WTC11 (cell line): ENCODE results near the gene SORL1. TPM values are rescaled to one million over a fixed set of nuclear protein-coding genes. Genes with fewer than 3 reads are reported as not detected.

ENCODE experiments used
- ATAC-seq: fragments of 200-7000 bp; cut with Tn5 transposase; 2 replicates; pipeline ENCODE4 v1.10.0; 2021; ENCODE audit warnings: mild to moderate bottlenecking, moderate library complexity
- CTCF ChIA-PET: fragments of 300-600 bp; sonication (Branson Sonifier 250); formaldehyde crosslinking; loops from one replicate; lab custom pipeline; 2021; ENCODE audit warnings: antibody characterized with exemption; lab: Charles Lee
- POLR2A ChIA-PET: fragments of 350-600 bp; sonication (Branson Sonifier 250); formaldehyde crosslinking; loops from one replicate; lab custom pipeline; 2021; ENCODE audit warnings: antibody characterized with exemption; lab: Charles Lee
- DNase-seq: peaks from one replicate; pipeline ENCODE4 v3.0.0; 2021; ENCODE audit warnings: low spot score
- H3K27ac Mint-ChIP-seq: 2 replicates; pipeline ENCODE4 v1.8.0; 2021; ENCODE audit warnings: mixed read lengths
- H3K27me3 Mint-ChIP-seq: 2 replicates; pipeline ENCODE4 v1.8.0; 2021; ENCODE audit warnings: low read depth, mild to moderate bottlenecking, moderate library complexity, mixed read lengths
- H3K36me3 Mint-ChIP-seq: 2 replicates; pipeline ENCODE4 v1.8.0; 2021; ENCODE audit warnings: mixed read lengths
- H3K4me1 Mint-ChIP-seq: 2 replicates; pipeline ENCODE4 v1.8.0; 2022; ENCODE audit warnings: mixed read lengths
- H3K4me3 Mint-ChIP-seq: 2 replicates; pipeline ENCODE4 v1.8.0; 2021; ENCODE audit warnings: mild to moderate bottlenecking, moderate library complexity, mixed read lengths
- H3K9me3 Mint-ChIP-seq: 2 replicates; pipeline ENCODE4 v1.8.0; 2021; ENCODE audit warnings: mixed read lengths
- ESRRA ChIP-seq: sonication (generic); formaldehyde crosslinking; IDR thresholded peaks from 2 replicates; pipeline ENCODE4 v1.8.1; 2022; ENCODE audit warnings: mild to moderate bottlenecking, missing genetic modification reagents, borderline replicate concordance
- IRF2 ChIP-seq: sonication (generic); formaldehyde crosslinking; IDR thresholded peaks from 2 replicates; pipeline ENCODE4 v1.8.0; 2022; ENCODE audit warnings: low read depth, missing genetic modification reagents, borderline replicate concordance
- JAZF1 ChIP-seq: fragments of 250-450 bp; sonication (Bioruptor Pico); IDR thresholded peaks from 2 replicates; pipeline ENCODE4 v1.9.0; 2021; ENCODE audit warnings: moderate library complexity, mild to moderate bottlenecking, inconsistent platforms
- KAT7 ChIP-seq: sonication (generic); formaldehyde crosslinking; IDR thresholded peaks from 2 replicates; pipeline ENCODE4 v1.8.1; 2023; ENCODE audit warnings: missing genetic modification reagents, mild to moderate bottlenecking, borderline replicate concordance
- MYBL2 ChIP-seq: sonication (generic); formaldehyde crosslinking; IDR thresholded peaks from 2 replicates; pipeline ENCODE4 v1.8.1; 2023; ENCODE audit warnings: mild to moderate bottlenecking, moderate library complexity, missing genetic modification reagents
- NFE2L1 ChIP-seq: sonication (generic); formaldehyde crosslinking; IDR thresholded peaks from 2 replicates; pipeline ENCODE4 v1.8.1; 2023; ENCODE audit warnings: missing genetic modification reagents
- NR1H2 ChIP-seq: sonication (generic); formaldehyde crosslinking; IDR thresholded peaks from 2 replicates; pipeline ENCODE4 v1.9.0; 2021; ENCODE audit warnings: mild to moderate bottlenecking, moderate library complexity, missing genetic modification reagents
- TEAD1 ChIP-seq: sonication (generic); formaldehyde crosslinking; IDR thresholded peaks from 2 replicates; pipeline ENCODE4 v1.8.0; 2022; ENCODE audit warnings: mild to moderate bottlenecking, missing genetic modification reagents
- ZNF263 ChIP-seq: sonication (generic); formaldehyde crosslinking; IDR thresholded peaks from 2 replicates; pipeline ENCODE4 v1.8.1; 2022; ENCODE audit warnings: low read depth, mild to moderate bottlenecking, moderate library complexity, missing genetic modification reagents
- ZNF317 ChIP-seq: sonication (generic); formaldehyde crosslinking; IDR thresholded peaks from 2 replicates; pipeline ENCODE4 v1.8.1; 2023; ENCODE audit warnings: low read depth, mild to moderate bottlenecking, moderate library complexity, missing genetic modification reagents, borderline replicate concordance
- ZNF396 ChIP-seq: fragments of 250-450 bp; sonication (Bioruptor Pico); IDR thresholded peaks from 2 replicates; pipeline ENCODE4 v1.8.0; 2021; ENCODE audit warnings: mild to moderate bottlenecking, moderate library complexity, borderline replicate concordance
- ZNF416 ChIP-seq: fragments of 250-450 bp; sonication (Bioruptor Pico); IDR thresholded peaks from 2 replicates; pipeline ENCODE4 v1.9.0; 2021; ENCODE audit warnings: mild to moderate bottlenecking, inconsistent platforms
- ZNF671 ChIP-seq: fragments of 250-450 bp; sonication (Bioruptor Pico); IDR thresholded peaks from 2 replicates; pipeline ENCODE4 v1.8.0; 2021; ENCODE audit warnings: mild to moderate bottlenecking
- total RNA-seq: library from RNA; stranded (reverse); gene quantifications from 3 replicates; pipeline ENCODE4 v1.2.3, GENCODE V29; 2021
- TF ChIP-seq, protein P1 (sequence below): sonication (generic); formaldehyde crosslinking; IDR thresholded peaks from 2 replicates; pipeline ENCODE4 v1.8.1; 2023; ENCODE audit warnings: mild to moderate bottlenecking, missing genetic modification reagents
- TF ChIP-seq, protein P2 (sequence below): sonication (generic); formaldehyde crosslinking; IDR thresholded peaks from 2 replicates; pipeline ENCODE4 v1.8.0; 2022; ENCODE audit warnings: mild to moderate bottlenecking, missing genetic modification reagents
- TF ChIP-seq, protein P3 (sequence below): sonication (generic); formaldehyde crosslinking; IDR thresholded peaks from 2 replicates; pipeline ENCODE4 v1.8.1; 2023; ENCODE audit warnings: mild to moderate bottlenecking, missing genetic modification reagents, borderline replicate concordance
- TF ChIP-seq, protein P4 (sequence below): sonication (generic); formaldehyde crosslinking; IDR thresholded peaks from 2 replicates; pipeline ENCODE4 v1.8.0; 2023; ENCODE audit warnings: missing genetic modification reagents, mild to moderate bottlenecking, borderline replicate concordance
- TF ChIP-seq, protein P5 (sequence below): fragments of 250-450 bp; sonication (Bioruptor Pico); conservative IDR thresholded peaks from 2 replicates; pipeline ENCODE4 v1.9.0; 2021; ENCODE audit warnings: mild to moderate bottlenecking
- TF ChIP-seq, protein P6 (sequence below): sonication (generic); formaldehyde crosslinking; conservative IDR thresholded peaks from 2 replicates; pipeline ENCODE4 v1.8.1; 2023; ENCODE audit warnings: mild to moderate bottlenecking, low read depth, missing genetic modification reagents, moderate library complexity

SORL1 gene
- total RNA-seq, 1 experiment from 2014 or later: 87.1 TPM

DNA sequence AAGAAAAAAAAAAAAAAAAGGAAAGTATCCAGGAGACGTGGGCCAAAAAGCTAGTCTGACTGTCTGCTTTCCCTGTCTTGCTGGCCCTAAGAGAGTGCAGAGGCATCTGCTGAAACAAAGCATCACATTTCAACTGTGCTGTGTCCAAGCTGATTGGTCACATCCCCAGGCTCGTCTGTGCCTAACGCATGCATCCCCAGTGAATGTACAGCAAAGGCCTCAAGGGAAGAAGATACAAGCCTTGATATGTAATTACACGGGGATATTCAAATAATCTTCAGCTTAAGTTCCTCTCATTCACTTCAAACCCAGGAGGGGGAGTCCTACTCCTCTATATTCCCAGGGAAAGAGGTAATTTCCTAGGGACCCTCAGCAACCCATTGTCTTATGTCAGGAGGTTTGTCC lies 5.4 kb upstream of the SORL1 start:
- DNase-seq: no peak
- Mint-ChIP-seq H3K36me3 (peaks cover 3% of the 10 kb centered on the region; the same call in 1 of the 2 replicates), H3K27ac (no peak overlapping the region; the same call in 1 of the 2 replicates), H3K4me1 (peaks cover 68% of the 10 kb centered on the region), H3K4me3 (no peak overlapping the region), H3K27me3 (peaks cover 15% of the 10 kb centered on the region), H3K9me3 (peaks cover 4% of the 10 kb centered on the region)
- POLR2A ChIA-PET: interaction anchor here (0.6 to 1.1 kb wide), 2 partner anchors 21 to 145 kb away, joined by 3 read pairs; no protein-coding TSS in a partner anchor
- TF ChIP-seq, protein P1, sequence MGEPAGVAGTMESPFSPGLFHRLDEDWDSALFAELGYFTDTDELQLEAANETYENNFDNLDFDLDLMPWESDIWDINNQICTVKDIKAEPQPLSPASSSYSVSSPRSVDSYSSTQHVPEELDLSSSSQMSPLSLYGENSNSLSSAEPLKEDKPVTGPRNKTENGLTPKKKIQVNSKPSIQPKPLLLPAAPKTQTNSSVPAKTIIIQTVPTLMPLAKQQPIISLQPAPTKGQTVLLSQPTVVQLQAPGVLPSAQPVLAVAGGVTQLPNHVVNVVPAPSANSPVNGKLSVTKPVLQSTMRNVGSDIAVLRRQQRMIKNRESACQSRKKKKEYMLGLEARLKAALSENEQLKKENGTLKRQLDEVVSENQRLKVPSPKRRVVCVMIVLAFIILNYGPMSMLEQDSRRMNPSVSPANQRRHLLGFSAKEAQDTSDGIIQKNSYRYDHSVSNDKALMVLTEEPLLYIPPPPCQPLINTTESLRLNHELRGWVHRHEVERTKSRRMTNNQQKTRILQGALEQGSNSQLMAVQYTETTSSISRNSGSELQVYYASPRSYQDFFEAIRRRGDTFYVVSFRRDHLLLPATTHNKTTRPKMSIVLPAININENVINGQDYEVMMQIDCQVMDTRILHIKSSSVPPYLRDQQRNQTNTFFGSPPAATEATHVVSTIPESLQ (CRISPR knock-in tag): no peak
- TF ChIP-seq KAT7 (no peak), ZNF396 (CRISPR knock-in tag) (no peak), ESRRA (CRISPR knock-in tag) (no peak), ZNF416 (no peak), JAZF1 (no peak), ZNF671 (CRISPR knock-in tag) (no peak), NFE2L1 (CRISPR knock-in tag) (no peak)
- TF ChIP-seq, protein P2, sequence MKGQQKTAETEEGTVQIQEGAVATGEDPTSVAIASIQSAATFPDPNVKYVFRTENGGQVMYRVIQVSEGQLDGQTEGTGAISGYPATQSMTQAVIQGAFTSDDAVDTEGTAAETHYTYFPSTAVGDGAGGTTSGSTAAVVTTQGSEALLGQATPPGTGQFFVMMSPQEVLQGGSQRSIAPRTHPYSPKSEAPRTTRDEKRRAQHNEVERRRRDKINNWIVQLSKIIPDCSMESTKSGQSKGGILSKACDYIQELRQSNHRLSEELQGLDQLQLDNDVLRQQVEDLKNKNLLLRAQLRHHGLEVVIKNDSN (CRISPR knock-in tag): no peak
- TF ChIP-seq, protein P3, sequence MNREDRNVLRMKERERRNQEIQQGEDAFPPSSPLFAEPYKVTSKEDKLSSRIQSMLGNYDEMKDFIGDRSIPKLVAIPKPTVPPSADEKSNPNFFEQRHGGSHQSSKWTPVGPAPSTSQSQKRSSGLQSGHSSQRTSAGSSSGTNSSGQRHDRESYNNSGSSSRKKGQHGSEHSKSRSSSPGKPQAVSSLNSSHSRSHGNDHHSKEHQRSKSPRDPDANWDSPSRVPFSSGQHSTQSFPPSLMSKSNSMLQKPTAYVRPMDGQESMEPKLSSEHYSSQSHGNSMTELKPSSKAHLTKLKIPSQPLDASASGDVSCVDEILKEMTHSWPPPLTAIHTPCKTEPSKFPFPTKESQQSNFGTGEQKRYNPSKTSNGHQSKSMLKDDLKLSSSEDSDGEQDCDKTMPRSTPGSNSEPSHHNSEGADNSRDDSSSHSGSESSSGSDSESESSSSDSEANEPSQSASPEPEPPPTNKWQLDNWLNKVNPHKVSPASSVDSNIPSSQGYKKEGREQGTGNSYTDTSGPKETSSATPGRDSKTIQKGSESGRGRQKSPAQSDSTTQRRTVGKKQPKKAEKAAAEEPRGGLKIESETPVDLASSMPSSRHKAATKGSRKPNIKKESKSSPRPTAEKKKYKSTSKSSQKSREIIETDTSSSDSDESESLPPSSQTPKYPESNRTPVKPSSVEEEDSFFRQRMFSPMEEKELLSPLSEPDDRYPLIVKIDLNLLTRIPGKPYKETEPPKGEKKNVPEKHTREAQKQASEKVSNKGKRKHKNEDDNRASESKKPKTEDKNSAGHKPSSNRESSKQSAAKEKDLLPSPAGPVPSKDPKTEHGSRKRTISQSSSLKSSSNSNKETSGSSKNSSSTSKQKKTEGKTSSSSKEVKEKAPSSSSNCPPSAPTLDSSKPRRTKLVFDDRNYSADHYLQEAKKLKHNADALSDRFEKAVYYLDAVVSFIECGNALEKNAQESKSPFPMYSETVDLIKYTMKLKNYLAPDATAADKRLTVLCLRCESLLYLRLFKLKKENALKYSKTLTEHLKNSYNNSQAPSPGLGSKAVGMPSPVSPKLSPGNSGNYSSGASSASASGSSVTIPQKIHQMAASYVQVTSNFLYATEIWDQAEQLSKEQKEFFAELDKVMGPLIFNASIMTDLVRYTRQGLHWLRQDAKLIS (CRISPR knock-in tag): no peak
- TF ChIP-seq, protein P4, sequence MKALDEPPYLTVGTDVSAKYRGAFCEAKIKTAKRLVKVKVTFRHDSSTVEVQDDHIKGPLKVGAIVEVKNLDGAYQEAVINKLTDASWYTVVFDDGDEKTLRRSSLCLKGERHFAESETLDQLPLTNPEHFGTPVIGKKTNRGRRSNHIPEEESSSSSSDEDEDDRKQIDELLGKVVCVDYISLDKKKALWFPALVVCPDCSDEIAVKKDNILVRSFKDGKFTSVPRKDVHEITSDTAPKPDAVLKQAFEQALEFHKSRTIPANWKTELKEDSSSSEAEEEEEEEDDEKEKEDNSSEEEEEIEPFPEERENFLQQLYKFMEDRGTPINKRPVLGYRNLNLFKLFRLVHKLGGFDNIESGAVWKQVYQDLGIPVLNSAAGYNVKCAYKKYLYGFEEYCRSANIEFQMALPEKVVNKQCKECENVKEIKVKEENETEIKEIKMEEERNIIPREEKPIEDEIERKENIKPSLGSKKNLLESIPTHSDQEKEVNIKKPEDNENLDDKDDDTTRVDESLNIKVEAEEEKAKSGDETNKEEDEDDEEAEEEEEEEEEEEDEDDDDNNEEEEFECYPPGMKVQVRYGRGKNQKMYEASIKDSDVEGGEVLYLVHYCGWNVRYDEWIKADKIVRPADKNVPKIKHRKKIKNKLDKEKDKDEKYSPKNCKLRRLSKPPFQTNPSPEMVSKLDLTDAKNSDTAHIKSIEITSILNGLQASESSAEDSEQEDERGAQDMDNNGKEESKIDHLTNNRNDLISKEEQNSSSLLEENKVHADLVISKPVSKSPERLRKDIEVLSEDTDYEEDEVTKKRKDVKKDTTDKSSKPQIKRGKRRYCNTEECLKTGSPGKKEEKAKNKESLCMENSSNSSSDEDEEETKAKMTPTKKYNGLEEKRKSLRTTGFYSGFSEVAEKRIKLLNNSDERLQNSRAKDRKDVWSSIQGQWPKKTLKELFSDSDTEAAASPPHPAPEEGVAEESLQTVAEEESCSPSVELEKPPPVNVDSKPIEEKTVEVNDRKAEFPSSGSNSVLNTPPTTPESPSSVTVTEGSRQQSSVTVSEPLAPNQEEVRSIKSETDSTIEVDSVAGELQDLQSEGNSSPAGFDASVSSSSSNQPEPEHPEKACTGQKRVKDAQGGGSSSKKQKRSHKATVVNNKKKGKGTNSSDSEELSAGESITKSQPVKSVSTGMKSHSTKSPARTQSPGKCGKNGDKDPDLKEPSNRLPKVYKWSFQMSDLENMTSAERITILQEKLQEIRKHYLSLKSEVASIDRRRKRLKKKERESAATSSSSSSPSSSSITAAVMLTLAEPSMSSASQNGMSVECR: no peak
- CTCF ChIA-PET: interaction anchor here (0.6 to 1.5 kb wide), 13 partner anchors 11 to 145 kb away, joined by 3 to 8 read pairs (median 3); no protein-coding TSS in a partner anchor
- peak; percentile 59 for ATAC-seq

DNA sequence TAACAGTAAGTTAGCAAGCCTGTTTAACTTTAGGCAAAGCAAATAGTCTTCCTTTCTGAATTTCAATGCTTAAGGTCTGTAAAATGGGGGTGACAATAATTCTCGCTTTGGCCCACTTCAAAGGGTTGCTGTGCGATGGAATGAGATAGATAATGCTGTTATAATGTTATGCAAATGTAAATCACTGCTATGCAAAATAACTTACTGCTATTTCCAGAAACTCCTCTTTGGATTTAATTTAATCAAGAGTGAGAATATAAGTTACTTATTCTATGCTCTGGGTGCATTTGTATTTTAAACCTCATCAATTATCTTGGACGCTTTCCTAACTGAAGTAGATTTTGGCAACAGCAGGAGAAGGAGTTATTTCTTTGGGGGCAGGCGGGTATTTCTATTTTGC lies 4.1 kb upstream of the SORL1 start:
- POLR2A ChIA-PET: no interaction called here
- peaks cover 72% of the 10 kb centered on the region for H3K4me1 Mint-ChIP-seq
- CTCF ChIA-PET: interaction anchor here (1.2 kb wide), 1 partner anchor 15 kb away, joined by 5 read pairs; no protein-coding TSS in a partner anchor
- DNase-seq: no peak
- no peak for ATAC-seq
- no peak overlapping the region for H3K4me3 Mint-ChIP-seq
- peaks cover 4% of the 10 kb centered on the region for H3K9me3 Mint-ChIP-seq
- H3K27me3 Mint-ChIP-seq: peaks cover 15% of the 10 kb centered on the region
- no peak overlapping the region for H3K27ac Mint-ChIP-seq
- H3K36me3 Mint-ChIP-seq: peaks cover 3% of the 10 kb centered on the region; the same call in 1 of the 2 replicates
- TF ChIP-seq NFE2L1 (CRISPR knock-in tag) (no peak), MYBL2 (no peak), ZNF263 (CRISPR knock-in tag) (no peak), TEAD1 (CRISPR knock-in tag) (no peak), ZNF317 (CRISPR knock-in tag) (no peak), IRF2 (CRISPR knock-in tag) (no peak), NR1H2 (CRISPR knock-in tag) (no peak)
- TF ChIP-seq, protein P5, sequence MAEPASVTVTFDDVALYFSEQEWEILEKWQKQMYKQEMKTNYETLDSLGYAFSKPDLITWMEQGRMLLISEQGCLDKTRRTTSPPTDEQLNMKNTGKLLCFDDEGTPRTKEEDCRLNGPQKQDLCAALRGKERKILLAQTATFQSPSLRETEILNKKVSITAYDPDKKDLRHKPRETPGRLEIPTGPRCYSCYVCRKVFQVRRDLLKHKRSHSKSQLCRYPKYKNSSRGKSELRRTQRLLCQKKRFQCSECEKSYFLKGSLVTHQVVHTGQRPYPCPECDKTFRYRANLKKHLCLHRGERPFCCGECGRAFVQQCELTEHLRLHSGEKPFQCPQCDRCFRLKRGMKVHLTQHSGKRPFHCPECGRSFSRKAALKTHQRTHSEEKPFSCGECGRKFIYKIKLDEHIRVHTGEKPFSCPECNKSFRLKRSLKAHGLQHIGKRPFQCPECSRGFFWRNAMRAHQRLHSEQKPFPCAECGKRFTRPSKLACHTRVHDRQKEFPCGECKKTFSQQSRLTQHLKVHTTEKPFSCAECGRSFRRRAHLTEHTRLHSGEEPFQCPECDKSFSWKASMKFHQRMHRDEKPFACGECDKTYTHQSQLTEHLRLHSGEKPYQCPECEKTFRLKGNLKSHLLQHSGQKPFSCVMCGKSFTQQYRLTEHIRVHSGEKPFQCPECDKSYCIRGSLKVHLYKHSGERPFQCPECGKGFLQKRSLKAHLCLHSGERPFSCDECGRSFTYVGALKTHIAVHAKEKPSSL (CRISPR knock-in tag): no peak
- TF ChIP-seq, protein P6, sequence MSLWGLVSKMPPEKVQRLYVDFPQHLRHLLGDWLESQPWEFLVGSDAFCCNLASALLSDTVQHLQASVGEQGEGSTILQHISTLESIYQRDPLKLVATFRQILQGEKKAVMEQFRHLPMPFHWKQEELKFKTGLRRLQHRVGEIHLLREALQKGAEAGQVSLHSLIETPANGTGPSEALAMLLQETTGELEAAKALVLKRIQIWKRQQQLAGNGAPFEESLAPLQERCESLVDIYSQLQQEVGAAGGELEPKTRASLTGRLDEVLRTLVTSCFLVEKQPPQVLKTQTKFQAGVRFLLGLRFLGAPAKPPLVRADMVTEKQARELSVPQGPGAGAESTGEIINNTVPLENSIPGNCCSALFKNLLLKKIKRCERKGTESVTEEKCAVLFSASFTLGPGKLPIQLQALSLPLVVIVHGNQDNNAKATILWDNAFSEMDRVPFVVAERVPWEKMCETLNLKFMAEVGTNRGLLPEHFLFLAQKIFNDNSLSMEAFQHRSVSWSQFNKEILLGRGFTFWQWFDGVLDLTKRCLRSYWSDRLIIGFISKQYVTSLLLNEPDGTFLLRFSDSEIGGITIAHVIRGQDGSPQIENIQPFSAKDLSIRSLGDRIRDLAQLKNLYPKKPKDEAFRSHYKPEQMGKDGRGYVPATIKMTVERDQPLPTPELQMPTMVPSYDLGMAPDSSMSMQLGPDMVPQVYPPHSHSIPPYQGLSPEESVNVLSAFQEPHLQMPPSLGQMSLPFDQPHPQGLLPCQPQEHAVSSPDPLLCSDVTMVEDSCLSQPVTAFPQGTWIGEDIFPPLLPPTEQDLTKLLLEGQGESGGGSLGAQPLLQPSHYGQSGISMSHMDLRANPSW (CRISPR knock-in tag): no peak
